Left renal pelvis (tissue), 4 donors: Measurements from ENCODE around the gene PRX. TPM values are rescaled to one million over a fixed set of nuclear protein-coding genes. Genes with fewer than 3 reads are reported as not detected.
A peak's percentile ranks its signal among the peaks of the same experiment; 100 is the strongest.
"Not testable (repeated sequence)": the region's sequence is repeated elsewhere in the genome, so short reads cannot be mapped to it uniquely, and the experiment has no call there.

Source experiments
- DNase-seq, 4 donors: peaks; one replicate each; pipeline ENCODE4 v3.0.0-alpha.2; 2013; ENCODE audit warnings: low read depth in 4 of 4, low spot score in 3 of 4
- polyA plus RNA-seq, 4 donors: library from polyadenylated mRNA; unstranded; fragments of 120-200 nt; gene quantifications; one replicate each; pipeline ENCODE4 v1.2.1, GENCODE V29; 2013; ENCODE audit not compliant: insufficient read length in 4 of 4

PRX gene
- polyA plus RNA-seq, 4 donors, result 7.9 to 13.4 (median 10.4) TPM

DNA sequence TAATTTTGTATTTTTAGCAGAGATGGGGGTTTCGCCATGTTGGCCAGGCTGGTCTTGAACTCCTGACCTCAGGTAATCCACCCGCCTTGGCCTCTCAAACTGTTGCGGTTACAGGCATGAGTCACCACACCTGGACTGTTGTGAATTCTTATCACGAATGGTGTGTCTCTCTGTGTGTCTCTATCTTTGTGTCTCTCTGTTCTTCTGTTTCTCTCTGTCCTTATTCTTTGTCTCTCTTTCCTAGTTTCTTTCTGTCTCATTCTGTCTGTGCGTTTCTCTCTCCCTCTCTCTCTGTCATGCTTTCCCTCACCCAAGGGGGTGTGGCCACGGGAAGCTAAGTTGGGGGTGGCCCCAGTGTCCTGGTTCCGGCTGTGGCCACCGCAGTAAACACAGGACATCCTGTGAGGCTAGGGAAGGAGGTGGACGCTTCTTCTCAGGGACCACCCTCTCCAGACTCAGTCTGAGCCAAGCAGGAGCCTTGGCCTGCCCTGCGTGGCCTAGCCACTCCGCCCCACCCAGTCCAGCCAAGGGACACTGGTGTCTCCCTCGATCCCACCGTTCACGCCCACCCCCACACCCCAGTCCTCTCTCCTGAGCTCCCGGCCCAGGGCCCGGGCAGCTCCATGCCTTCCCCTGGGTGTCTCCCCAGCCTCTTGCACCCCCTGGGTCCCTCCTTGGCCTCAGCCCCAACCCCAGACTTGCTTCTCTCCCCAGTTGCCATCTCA lies 3.9 kb upstream of the PRX start:
- no peak for DNase-seq

DNA sequence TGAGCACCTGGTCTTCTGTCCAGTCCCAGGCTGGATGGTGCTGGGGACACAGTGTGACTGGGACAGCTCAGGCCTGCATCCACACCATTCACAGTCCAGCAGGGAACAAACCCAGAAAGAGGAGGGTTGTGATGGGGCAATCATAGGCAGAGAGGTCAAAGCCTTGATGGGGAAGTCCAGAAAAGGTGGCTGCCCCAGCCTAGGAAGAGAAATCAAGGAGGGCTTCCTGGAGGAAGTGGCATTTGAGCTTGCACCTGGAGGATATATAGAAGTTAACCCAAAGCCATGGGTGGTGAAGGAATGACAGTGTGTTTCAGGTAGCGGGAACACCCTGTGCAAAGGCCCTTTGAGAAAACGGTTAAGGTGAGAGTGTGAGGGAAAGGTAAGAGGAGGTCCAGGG lies 2.6 kb upstream of the PRX start:
- DNase-seq, result no peak

DNA sequence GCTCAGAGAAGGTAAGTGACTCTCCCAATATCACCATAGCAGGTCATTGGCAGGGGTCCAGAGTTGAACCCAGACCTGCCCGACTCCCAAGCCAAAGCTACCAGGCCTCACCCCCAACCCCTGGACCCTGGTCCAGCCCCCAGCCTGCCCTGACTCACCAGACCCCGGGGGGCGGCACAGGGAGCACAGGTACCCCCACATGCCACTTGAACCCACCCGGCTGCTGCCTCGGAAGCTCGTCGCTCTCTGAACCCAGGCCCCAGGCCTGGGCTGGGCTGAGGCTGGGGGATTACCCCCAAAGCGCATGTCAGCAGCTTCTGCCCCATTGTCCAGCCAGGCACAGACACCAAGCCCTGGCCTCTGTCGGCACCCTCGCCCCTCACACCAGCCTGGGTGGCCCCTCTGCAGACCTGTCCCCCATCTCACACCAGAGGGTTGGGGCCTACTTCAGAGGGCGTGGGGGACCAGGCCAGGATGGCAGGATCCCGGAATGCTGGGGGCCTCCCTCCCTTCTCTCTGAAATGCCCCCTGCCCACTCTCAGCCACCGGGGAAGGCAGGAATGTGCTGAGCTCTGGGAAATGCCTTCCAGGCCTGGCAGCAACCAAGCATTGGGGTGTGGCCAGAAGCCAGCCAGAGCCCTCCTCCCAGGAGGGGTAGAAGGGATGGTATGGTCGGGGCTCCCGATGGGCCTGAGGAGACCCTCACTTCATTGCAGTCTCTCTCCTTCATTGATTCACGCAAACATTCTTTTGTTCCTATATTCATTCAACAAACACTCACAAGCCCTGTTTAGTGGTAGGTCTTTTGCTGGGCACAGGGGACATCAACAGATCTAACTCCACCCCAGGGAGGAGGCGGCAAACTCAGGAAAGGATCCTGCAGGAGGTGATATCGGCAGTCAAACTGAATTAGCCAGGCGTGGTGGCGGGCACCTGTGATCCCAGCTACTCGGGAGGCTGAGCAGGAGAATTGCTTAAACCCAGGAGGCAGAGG lies 1.7 kb upstream of the PRX start:
- no peak for DNase-seq

DNA sequence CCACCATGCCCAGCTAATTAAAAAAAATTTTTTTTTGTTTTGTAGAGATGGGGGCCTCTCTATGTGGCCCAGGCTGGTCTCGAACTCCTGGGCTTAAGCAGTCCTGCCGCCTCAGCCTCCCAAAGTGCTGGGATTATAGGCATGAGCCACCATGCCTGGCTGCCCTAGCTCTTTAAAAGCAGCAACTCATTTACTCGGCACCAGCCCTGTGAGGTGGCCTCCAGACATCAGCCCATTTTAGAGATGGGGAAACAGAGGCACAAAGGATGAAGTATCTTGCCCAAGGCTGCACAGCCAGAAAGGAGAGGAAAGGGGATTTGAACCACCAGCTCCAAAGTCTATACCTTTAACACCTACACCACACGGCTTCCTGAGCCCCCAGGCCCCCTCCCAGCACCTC lies 312 bp downstream of the PRX start:
- no peak for DNase-seq

DNA sequence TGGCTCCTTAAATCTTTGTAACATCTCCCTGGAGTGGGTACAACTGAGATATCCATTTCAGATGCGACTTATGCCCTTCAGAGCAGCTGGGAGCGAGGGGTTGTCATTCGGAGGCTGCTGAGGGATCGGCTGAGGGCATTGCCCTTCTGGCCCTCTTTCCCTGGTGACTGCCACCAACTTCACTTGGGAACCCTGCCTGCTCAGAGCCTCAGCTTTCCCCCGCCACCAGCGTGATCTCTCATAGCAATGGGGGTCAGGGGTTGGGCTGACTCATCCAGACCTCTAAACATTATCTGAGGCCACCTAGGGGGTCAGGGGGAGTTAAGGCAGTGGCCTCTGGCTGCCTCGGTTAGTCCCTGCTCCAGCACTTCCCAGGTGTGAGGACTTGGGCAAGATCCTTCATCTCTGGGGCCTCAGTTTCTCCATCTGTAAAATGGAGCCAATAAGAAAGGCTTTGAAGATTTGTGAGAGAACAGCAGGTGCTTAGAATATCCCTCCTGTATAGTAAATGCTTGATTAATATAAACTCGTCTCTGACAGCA lies 1.1 kb downstream of the PRX start:
- no peak for DNase-seq

DNA sequence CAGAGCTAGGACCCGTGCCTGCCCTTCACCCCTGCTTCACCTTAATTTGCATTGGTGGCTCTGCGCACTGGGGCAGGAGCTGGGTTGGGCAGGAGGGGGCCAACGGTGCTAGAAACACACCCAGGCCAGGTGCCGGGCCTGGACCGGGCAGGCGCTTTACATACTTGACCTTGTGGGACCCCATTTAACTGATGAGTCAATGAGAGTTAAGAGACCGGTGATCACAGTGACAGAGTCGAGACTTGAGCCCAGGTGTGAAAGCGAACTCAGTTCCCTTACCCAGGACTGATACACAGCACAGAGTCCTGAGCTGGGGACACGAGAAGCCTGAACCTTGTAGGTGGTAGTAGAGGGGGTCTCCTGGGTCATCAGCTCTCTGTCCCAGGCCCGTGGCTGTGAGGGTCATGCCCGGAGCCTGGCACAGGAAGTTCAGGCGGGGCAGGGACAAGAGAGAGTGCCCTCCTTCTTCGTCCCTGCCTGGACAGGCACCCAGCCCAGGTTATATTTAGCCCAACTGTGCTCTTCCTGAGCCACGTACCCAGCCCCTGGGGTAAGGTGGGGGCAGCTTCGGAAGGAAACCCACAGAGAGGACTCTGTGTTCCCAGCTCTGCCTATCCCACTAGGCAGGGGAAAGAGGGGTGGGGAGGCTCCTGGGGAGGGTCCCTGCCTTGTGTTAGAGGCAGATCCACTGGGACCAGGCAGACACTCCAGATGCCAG lies 1.9 kb downstream of the PRX start:
- no peak for DNase-seq

DNA sequence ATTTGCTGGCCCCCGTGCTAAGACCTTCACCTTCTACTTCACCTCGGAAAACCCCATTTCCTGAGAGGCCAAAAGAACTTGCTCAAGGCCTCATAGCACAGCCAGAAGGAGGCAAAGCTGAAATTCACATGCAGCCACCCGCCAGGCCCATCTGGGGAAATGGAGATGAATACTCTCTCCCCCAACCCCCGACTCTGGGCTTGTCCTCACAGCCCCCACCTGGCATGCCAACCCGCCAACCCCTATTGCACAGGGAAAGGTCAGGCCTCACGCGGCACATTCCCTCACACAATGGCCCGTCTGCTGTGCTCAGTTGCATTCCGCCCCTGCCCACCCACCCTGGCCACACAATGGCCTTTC lies 3.2 kb downstream of the PRX start:
- DNase-seq, result no peak

DNA sequence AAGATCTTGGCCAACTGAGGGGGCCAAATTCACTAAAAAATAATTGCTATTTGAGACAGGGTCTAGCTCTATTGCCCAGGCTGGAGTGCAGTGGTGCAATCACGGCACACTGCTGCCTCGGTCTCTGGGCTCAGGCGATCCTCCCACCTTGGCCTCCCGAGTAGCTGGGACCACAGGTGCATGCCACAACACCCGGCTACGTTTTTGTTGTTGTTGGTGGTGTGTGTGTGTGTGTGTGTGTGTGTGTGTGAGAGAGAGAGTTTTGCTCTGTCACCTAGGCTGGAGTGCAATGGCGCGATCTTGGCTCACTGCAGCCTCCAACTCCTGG lies 4.6 kb downstream of the PRX start:
- not testable (repeated sequence) for DNase-seq

DNA sequence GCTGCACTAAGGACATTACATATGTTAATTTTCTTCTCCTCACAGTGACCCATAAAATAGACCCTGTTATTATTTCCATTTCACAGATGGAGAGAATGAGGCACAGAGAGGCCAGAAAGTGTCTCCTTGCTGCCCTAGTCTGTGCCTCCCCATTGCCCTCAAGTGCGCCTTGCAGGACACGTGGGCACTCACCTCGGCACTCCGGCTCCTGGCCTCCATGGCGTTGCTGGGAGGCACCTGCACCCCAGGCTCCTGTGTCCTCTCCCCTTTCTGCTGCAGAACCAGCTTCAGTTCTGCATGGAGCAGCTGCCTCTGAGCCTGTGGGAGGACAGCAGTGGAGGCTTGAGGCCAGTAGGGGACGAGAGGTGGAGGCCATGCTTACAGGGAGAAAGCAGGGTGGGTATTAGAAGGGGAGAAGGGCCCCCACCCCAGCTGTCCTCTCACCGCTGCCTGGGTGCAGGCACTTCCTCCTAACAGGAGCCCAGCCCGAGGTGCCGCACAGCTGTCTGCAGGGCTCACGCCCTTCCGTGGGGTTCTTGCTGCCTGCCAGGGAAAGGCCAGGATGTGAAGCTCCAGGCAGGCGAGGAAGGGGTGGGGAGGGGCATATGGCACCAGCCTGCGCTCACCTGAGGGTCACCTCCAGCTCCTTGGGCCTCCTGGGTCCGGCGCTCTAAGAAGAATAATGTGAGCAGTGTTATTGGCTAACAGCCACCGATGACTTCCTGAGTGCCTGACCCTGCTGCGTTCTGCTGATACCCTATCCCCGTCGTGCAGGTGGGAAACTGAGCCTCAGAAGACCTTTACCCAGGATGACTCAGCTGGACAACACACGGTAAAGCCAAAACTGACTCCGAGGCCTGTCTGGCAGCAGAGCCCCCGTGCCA lies 5.2 kb downstream of the PRX start:
- no peak for DNase-seq

DNA sequence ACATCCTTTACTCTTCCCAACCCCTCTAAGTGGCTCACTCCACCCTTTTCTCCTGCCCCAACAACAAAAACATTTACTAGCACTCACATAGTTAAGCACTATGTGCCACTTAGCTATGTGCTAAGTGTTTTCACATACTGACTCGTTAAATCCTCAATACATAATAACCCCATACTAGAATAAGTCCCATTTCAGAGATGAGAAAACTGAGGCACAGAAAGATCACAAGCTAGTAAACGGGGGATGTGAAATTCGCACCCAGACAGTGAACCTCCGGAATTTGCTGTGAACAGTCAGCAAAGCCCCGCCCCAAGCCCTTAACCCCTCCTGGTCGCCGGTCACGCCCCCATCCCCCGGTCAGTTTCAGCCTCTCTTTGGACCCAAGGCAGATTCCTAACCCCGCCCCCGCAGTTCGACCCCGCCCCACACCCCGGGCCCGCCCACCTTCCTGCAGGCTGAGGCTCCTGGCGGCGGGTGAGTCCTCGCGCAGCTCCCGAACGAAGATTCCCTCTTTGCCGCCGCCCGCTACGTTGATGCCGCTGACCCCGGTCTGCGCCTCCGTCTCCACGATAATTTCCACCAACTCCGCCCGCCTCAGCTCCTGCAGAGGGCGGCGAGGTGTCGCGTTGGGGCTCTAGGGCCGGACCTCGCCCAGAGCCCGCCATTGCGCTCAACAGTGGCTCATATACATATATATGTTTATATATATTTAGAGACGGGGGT lies 9.8 kb downstream of the PRX start:
- DNase-seq, result peak; percentile 58 to 75 (median 67)

DNA sequence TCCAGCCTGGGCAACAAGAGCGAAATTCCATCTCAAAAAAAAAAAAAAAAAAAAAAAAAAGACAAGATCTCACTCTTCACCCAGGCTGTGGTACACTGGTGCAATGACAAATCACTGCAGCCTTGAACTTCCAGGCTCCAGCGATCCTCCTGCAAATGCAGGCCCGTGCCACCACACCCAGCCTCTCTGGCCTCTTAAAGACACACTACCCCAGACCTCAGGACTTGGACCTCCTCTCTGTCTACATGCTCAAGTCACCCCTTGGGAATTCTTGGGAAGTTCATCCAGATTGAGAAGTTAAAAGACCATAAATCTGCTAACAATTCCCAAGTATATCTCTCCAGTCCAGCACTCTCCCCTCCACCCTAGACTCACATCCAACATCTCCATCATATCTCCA lies 12.6 kb downstream of the PRX start:
- DNase-seq, result no peak

DNA sequence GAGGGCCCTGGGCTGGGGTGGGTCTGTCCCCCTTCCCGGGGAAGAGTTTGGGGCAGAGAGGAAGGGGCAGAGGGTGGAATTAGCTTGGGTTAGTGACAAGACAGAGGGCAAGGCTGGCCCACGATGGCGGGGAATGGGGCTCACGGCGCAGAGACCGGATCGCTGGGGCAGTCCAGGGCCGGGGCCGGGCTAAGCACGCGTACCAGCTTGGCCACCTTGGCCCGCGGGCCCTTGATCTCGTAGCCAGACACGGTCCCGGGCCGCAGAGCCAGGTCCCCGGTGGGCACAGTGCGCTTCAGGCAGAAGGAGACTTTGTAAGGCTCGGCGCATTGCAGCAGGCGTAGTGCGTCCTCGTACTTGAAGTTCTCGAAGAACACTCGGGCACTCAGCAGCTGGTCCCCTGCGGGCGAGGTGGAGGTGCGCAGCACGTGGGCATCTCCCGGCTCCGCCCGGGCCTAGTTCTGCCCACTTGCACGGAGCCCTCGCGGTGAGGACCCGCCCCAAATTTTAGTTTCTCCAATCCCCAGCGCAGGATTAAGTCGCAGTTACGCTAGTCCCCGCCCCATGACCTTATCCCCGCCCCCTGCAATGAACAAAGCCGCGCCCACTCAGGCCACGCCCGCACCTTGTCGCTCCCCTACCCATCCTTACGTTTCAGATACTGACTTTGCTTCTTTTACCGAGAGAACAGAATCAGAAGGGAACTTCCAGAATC lies 14.6 kb downstream of the PRX start:
- DNase-seq, result peak in 1 of 4 donors; percentile 34

DNA sequence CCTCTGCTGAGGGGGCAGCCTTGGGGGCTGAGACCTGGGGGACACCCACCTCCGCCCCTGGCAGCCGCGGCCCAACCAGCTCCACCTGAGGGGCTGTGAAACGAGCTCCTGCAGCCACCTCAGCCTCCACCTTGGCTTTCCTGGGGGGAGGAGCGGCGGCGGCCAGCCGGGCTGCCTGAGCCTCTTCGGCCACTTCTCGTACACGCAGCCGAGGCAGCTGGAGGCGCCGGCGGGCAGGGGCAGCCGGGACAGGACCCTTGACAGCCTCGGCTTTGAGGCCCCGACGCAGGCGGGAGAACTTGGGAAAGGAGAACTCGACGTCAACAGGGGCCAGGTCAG lies 15.6 kb downstream of the PRX start:
- DNase-seq, result no peak

DNA sequence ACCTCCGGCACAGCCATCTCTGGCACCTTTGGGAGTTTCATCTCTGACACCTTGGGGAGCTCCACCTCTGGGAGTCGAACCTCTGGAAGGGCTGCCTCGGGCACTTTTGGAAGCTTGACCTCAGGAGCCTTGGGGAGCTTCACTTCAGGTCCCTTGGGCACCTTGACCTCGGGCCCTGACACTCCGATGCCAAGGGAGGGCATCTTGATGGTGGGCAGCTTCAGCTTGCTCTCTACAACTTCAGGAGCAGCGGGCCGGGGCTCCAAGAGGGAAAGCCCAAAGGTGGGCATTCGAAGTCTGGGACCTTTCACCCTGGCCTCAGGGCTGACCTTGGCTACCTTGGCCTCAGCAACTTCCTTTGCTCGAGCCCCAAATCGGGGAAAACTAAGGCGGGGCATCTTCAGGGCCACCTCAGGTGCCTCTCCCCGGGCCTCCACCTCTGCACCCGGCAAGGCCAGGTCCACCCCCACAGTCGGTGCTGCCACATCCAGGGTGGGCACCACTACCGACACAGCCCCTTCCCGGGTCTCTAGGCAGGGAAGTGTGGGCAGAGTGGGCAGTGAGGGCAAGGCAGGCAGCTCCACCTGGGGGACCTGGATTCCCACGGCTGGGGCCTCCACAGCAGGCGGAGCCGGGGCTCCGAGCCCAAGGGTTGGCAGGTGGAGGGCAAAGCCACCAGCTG lies 16.2 kb downstream of the PRX start:
- no peak for DNase-seq

DNA sequence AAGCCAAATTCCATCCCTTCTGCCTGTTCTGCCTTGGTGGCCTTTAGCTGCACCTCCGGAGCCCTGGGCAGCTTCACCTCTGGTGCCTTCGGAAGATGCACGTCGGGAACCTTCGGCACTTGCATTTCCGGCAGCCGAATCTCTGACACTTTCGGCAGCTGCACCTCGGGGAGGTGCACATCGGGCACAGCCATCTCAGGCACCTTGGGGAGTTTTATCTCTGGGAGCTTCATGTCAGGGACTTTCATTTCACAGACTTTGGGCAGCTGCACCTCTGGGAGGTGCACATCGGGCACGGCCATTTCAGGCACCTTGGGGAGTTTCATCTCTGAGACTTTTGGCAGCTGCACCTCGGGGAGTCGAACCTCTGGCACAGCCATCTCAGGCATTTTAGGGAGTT lies 17.2 kb downstream of the PRX start:
- no peak for DNase-seq

DNA sequence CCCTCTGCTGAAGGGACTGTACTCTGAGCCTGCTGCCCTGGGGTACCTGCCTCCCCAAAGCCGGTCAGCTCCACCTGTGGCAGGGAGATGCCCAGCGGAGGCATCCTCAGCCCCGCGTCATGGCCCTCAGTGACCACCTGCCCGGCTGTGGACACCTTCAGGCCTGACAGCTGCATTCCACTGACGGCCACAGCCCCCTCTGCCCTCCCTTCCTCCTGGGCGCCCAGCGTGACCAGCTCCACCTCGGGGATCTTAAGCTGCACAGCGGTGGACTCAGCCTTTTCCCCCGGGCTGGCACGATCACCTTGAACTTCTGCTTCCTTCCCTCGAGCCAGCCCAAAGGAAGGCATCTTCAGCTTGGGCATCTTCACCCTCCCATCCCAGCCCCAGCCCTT lies 18.4 kb downstream of the PRX start:
- DNase-seq, result no peak

DNA sequence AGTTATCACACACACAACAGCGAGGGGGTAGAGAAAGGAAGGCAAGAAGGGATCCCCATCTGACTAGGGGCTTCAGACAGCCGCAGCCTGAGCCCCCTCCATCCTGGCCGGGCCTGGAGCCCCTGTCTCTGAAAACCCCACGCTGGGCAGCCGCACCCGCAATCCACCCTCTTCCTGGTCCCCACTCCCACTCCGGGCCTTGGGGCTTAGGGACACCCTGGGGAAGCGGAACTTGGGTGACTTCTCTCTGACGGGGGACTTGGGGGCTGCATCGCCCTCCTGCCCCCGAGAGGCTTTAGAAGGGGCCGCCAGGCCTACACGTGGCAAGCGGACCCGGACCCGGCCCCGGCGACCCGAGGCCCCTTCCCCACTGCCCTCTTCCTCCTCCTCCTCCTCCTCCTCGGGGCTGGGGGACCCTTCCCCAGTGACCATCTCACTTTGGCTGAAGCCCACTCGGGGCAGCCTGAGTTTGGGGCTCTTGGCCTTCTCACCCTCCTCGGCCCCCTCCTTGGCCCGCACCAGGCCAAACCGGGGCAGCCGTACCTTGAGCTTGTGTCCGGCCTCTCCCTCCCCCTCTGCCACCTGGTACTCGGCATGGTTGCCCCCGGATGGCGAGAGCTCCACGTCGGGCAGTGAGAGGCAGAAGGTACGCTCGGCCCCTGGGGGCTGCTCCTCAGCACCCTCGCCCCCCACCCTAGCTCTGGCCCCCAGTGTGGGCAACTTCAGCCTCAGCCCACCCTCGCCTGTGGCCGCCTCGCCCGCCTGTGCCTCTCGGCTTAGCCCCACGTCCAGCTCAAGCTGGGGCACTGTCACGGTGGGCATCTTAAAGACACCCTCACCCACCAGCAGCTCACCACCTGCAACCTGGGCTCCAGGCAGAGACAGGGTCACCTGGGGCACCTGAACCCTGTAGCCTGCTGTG lies 19.0 kb downstream of the PRX start:
- DNase-seq, result no peak
